Sigmoid colon (tissue), 7 donors: ENCODE data around the gene SLC29A2. TPM values are rescaled to one million over a fixed set of nuclear protein-coding genes. Genes with fewer than 3 reads are reported as not detected.

Experiments
- DNase-seq: peaks from one replicate; pipeline ENCODE4 v3.0.0-alpha.2; 2019
- H3K27ac ChIP-seq, 4 donors: fragments of 200-600 bp; sonication (generic); one replicate each; pipeline ENCODE4 v1.5.1; 2016 to 2019; ENCODE audit warnings: mild to moderate bottlenecking in 1 of 4
- H3K27me3 ChIP-seq, 3 donors: fragments of 200-600 bp; sonication (generic); one replicate each; pipeline ENCODE4 v1.5.1; 2019; ENCODE audit warnings: mild to moderate bottlenecking in 1 of 3
- H3K36me3 ChIP-seq, 4 donors: fragments of 200-600 bp; sonication (generic); one replicate each; pipeline ENCODE4 v1.5.1; 2016 to 2019
- H3K4me1 ChIP-seq, 4 donors: fragments of 200-600 bp; sonication (generic); one replicate each; pipeline ENCODE4 v1.5.1; 2017 to 2019
- H3K4me3 ChIP-seq, 4 donors: fragments of 200-600 bp; sonication (generic); one replicate each; pipeline ENCODE4 v1.5.1; 2017 to 2019; ENCODE audit warnings: mild to moderate bottlenecking in 2 of 4, moderate library complexity in 1 of 4
- H3K9me3 ChIP-seq, 4 donors: fragments of 200-600 bp in 3 of 4; sonication (generic) in 3 of 4; one replicate each; pipeline versions ENCODE4 v1.5.1 to v1.6.1; 2013 to 2019
- CTCF ChIP-seq, 4 experiments: fragments of 450-650 bp in 3 of 4; fragments of 200-600 bp in 1 of 4; IDR thresholded peaks; one replicate each; pipeline ENCODE4 v1.5.1; 2016 to 2019; ENCODE audit warnings: antibody characterized with exemption in 4 of 4, mild to moderate bottlenecking in 3 of 4, moderate library complexity in 2 of 4
- EP300 ChIP-seq, 4 donors: sonication (generic); formaldehyde crosslinking; IDR thresholded peaks; one replicate each; pipeline ENCODE4 v1.6.1; 2017; ENCODE audit warnings: antibody characterized with exemption in 4 of 4
- POLR2A ChIP-seq, 2 donors: fragments of 450-650 bp; IDR thresholded peaks; one replicate each; pipeline ENCODE4 v1.6.1; 2016; ENCODE audit warnings: antibody characterized with exemption in 2 of 2, mild to moderate bottlenecking in 2 of 2, moderate library complexity in 2 of 2
- POLR2AphosphoS5 ChIP-seq, 4 donors: sonication (generic); formaldehyde crosslinking; IDR thresholded peaks; one replicate each; pipeline ENCODE4 v1.6.1; 2017; ENCODE audit warnings: antibody characterized with exemption in 4 of 4
- whole genome bisulfite sequencing, 2 donors: extraction: QIAGEN DNeasy Blood & Tissue Kit; methylation state at CpG; one replicate each; pipeline ENCODE4 v1.1.7; 2013; 5-methylcytosine and 5-hydroxymethylcytosine counted together
- intact Hi-C: fragments of 100-400 bp; cut with DNase I; formaldehyde crosslinking; loops from one replicate; pipeline ENCODE4 v1.15.1; 2023
- polyA plus RNA-seq, 3 donors: library from polyadenylated mRNA; stranded (reverse); fragments of 200-250 nt; gene quantifications; one replicate each; pipeline ENCODE4 v1.2.3, GENCODE V29; 2013
- total RNA-seq, 4 donors: library from RNA; depleted of rRNA; stranded (reverse); fragments of >200 nt; gene quantifications; one replicate each; pipeline ENCODE4 v1.1.0, GENCODE V29; 2016
- donor health status: healthy with polysubstance abuse.
- donor health status: Bipolar disorder and iron deficiency.
- donor health status: healthy.

The SLC29A2 gene
- total and polyA plus RNA-seq, 7 donors = 0.41 to 28.0 (median 0.99) TPM

DNA sequence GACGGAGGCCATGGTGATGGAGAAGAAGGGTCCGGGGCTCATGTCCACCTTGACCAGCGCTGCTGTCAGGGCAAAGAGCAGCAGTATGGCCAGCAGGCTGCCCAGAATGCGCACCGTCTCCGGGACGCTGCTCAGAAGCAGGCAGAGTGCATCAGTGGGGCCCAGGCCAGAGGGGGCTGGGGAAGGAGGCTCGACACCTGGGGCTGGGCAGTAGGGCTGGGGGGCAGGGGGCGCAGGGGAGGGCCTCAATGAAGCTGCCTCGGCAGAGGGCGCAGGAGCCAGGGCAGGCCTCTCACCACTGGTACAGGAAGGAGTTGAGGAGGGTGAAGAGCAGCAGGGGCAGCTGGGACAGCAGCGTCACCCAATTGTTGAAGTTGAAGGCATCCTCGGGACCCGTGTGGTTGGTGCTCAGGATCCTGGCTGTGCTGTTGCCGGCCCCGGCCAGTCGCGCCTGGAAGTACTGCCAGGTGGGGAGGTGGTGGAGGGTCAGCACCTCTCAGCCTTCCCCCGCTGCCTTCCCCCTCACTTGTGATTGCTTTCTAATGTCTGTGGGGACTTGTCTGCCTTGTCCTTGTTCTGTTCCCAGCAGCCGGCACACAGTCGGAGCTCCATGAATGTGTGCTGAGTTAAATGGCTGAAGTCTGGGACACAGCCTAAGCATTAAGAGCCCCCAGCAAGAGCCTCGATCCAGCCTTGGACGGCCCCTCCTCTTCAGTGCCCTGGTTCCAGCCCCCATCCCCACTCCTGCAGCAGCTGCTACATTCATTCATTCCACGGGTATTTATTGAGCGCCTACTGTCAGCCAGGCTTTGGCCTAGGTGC is 2.3 kb downstream of the SLC29A2 start:
- no peaks in the 10 kb centered on the region for H3K9me3 ChIP-seq
- no peak overlapping the region for H3K4me3 ChIP-seq
- peaks cover 0 to 20% (median 18%) of the 10 kb centered on the region in 4 donors for H3K4me1 ChIP-seq
- peaks cover 10 to 46% (median 35%) of the 10 kb centered on the region in 3 donors for H3K27me3 ChIP-seq
- TF ChIP-seq EP300 (IDR thresholded peaks at IDR 0.05) (no peak), POLR2AphosphoS5 (IDR thresholded peaks at IDR 0.05) (no peak), POLR2A (IDR thresholded peaks at IDR 0.05) (no peak), CTCF (IDR thresholded peaks at IDR 0.05) (no peak)
- no peaks in the 10 kb centered on the region for H3K36me3 ChIP-seq
- no peak for DNase-seq
- WGBS, 2 donors = 89 to 90% methylated on average over 25 of the region's 25 CpGs
- intact Hi-C loops = no loop called here
- H3K27ac ChIP-seq = no peak overlapping the region

DNA sequence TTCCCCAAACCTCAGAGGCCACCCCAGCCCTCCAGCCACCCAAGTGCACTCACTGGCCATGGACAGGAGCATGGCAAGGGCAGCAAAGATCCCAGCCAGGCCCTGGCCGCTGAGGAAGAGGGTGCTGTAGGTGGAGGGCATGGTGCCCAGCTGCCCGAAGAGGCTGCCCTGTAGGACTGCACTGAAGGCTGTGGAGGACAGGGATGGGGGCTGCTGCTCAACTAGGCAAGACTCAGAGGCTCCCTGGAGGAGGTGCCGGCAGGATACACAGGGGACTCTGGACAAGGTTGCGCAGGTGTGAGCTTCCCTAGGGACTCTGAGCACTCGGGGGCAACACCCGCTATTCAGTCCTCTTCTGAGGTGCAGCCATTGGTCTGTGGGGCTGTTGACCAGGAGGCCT is 3.1 kb downstream of the SLC29A2 start:
- intact Hi-C loops = no loop called here
- DNase-seq = no peak
- TF ChIP-seq EP300 (IDR thresholded peaks at IDR 0.05) = no peak
- no peak for TF ChIP-seq POLR2A (IDR thresholded peaks at IDR 0.05)
- TF ChIP-seq POLR2AphosphoS5 (IDR thresholded peaks at IDR 0.05) = no peak
- no peak for TF ChIP-seq CTCF (IDR thresholded peaks at IDR 0.05)
- Histone ChIP-seq H3K36me3 (no peaks in the 10 kb centered on the region), H3K27me3 (peaks cover 10 to 38% (median 28%) of the 10 kb centered on the region in 3 donors), H3K4me3 (no peak overlapping the region), H3K27ac (no peak overlapping the region), H3K9me3 (no peaks in the 10 kb centered on the region), H3K4me1 (peaks cover 0 to 20% (median 18%) of the 10 kb centered on the region in 4 donors)
- WGBS, 2 donors = 89 to 92% methylated on average over 6 of the region's 6 CpGs

- H3K27me3 ChIP-seq = peaks cover 4 to 31% (median 21%) of the 10 kb centered on the region in 3 donors
- no peak overlapping the region for H3K27ac ChIP-seq
- H3K36me3 ChIP-seq = no peaks in the 10 kb centered on the region
- intact Hi-C loops = no loop called here
- H3K9me3 ChIP-seq = no peaks in the 10 kb centered on the region
- no peak overlapping the region for H3K4me3 ChIP-seq
- TF ChIP-seq POLR2AphosphoS5 (IDR thresholded peaks at IDR 0.05) = no peak
- TF ChIP-seq POLR2A (IDR thresholded peaks at IDR 0.05) = no peak
- no peak for TF ChIP-seq CTCF (IDR thresholded peaks at IDR 0.05)
- no peak for TF ChIP-seq EP300 (IDR thresholded peaks at IDR 0.05)
- H3K4me1 ChIP-seq = peaks cover 0 to 20% (median 18%) of the 10 kb centered on the region in 4 donors
- 89 to 95% methylated on average over 15 of the region's 15 CpGs for WGBS, 2 donors
- no peak for DNase-seq
Observed at GRCh38 chr11:66367561-66368312, 3.8 kb downstream of the SLC29A2 start.

- Histone ChIP-seq H3K4me3 (no peak overlapping the region), H3K4me1 (peaks cover 0 to 12% (median 10%) of the 10 kb centered on the region in 4 donors), H3K27me3 (peaks cover 4 to 23% (median 13%) of the 10 kb centered on the region in 3 donors), H3K36me3 (no peaks in the 10 kb centered on the region), H3K9me3 (no peaks in the 10 kb centered on the region), H3K27ac (no peak overlapping the region)
- DNase-seq = no peak
- WGBS, 2 donors = 94 to 95% methylated on average over 8 of the region's 8 CpGs
- intact Hi-C loops = no loop called here
- no peak for TF ChIP-seq POLR2A (IDR thresholded peaks at IDR 0.05)
- TF ChIP-seq POLR2AphosphoS5 (IDR thresholded peaks at IDR 0.05) = no peak
- TF ChIP-seq CTCF (IDR thresholded peaks at IDR 0.05) = no peak
- no peak for TF ChIP-seq EP300 (IDR thresholded peaks at IDR 0.05)
Observed at GRCh38 chr11:66366844-66367477, 4.6 kb downstream of the SLC29A2 start.
